ENCODE results near the gene TMEM92.

DNA sequence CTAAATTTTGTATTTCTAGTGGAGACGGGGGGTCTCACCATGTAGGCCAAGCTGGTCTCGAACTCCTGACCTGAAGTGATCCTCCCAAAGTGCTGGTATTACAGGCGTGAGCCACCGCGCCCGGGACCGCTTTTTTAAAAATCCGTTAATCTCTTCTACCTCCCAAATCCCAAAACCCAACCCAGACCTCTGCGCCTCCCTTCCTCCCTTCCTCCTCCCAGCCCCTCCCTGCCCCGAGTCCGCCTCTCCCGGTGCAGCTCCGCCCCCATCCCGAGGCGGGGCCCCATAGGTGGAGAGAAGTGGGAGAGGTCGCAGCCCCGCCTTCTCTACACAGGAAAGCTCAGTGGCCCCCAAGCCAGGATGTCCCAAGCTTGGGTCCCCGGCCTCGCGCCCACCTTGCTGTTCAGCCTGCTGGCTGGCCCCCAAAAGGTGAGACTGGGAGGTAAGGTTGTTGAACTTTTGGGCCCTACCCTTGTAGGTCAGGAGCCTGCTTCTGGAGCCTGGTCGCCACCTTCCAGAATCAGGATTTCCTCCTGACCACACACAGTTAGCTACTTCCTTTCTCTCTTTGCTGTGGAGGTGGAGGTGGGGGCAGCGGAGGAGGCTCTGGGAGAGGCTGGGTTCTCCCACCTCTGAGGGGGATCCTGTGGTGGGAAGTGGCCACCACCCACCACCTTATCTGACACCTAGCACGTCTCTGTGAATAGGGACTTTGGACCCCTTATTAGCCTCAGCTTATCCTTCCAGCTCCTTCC, at the start of gene TMEM92:
- TF ChIP-seq, protein P1, sequence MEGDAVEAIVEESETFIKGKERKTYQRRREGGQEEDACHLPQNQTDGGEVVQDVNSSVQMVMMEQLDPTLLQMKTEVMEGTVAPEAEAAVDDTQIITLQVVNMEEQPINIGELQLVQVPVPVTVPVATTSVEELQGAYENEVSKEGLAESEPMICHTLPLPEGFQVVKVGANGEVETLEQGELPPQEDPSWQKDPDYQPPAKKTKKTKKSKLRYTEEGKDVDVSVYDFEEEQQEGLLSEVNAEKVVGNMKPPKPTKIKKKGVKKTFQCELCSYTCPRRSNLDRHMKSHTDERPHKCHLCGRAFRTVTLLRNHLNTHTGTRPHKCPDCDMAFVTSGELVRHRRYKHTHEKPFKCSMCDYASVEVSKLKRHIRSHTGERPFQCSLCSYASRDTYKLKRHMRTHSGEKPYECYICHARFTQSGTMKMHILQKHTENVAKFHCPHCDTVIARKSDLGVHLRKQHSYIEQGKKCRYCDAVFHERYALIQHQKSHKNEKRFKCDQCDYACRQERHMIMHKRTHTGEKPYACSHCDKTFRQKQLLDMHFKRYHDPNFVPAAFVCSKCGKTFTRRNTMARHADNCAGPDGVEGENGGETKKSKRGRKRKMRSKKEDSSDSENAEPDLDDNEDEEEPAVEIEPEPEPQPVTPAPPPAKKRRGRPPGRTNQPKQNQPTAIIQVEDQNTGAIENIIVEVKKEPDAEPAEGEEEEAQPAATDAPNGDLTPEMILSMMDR (IDR thresholded peaks at IDR 0.05): no peak
- TF ChIP-seq ZFX (IDR thresholded peaks at IDR 0.05; ENCODE audit: borderline replicate concordance): no peak
